HCT116 (cell line): ENCODE data around the gene CAPN10. TPM values are rescaled to one million over a fixed set of nuclear protein-coding genes. Genes with fewer than 3 reads are reported as not detected.

ENCODE experiments used
- ATAC-seq: fragments of 200-7000 bp; cut with Tn5 transposase; 2 replicates; pipeline ENCODE4 v1.9.1; 2020; ENCODE audit warnings: mild to moderate bottlenecking, moderate library complexity
- BruUV-seq: library from RNA; stranded (reverse); fragments of 400-500 nt; replicated peaks from 2 replicates; lab custom pipeline; 2021; lab: Mats Ljungman, UMichigan
- CTCF ChIA-PET: fragments of 300-600 bp; sonication (Branson Sonifier 250); formaldehyde crosslinking; loops from one replicate; lab custom pipeline; 2021; ENCODE audit warnings: antibody characterized with exemption; lab: Charles Lee
- POLR2A ChIA-PET: fragments of 300-600, 350-600 bp; sonication (Branson Sonifier 250); formaldehyde crosslinking; loops from one replicate; lab custom pipeline; 2021; ENCODE audit warnings: antibody characterized with exemption; lab: Charles Lee
- RAD21 ChIA-PET, 2 experiments: fragments of 300-600 bp; sonication (Branson Sonifier 250); formaldehyde crosslinking; loops; one replicate each; lab custom pipeline; 2023; ENCODE audit warnings: low total read pairs in 2 of 2; ENCODE audit not compliant: uncharacterized antibody in 2 of 2, unreplicated experiment in 2 of 2, low non-redundant PET in 1 of 2; lab: Charles Lee
- DNase-seq: peaks from one replicate; pipeline ENCODE4 v3.0.0-alpha.2; 2010; ENCODE audit warnings: low read depth, low spot score
- H2AFZ ChIP-seq: fragments of 200-600 bp; shearing (Covaris generic), sonication (generic); 2 replicates; pipeline ENCODE4 v1.6.1; 2017; ENCODE audit warnings: low read depth, mixed run types, mixed read lengths, antibody characterized with exemption, low read length; ENCODE audit not compliant: poor library complexity, severe bottlenecking
- H3K27ac ChIP-seq: 2 replicates; pipeline ENCODE4 v1.5.1; 2012; ENCODE audit warnings: low read depth, low read length
- H3K27me3 ChIP-seq: fragments of 200-600 bp; sonication (generic); 2 replicates; pipeline ENCODE4 v1.6.1; 2016; ENCODE audit warnings: mixed run types, low read length, mixed read lengths; ENCODE audit not compliant: insufficient read depth
- H3K36me3 ChIP-seq, 2 experiments: fragments of 200-500 bp in 1 of 2; fragments of 200-600 bp in 1 of 2; sonication (Bioruptor generic) in 1 of 2; sonication (generic) in 1 of 2; 2 replicates each; pipeline versions ENCODE4 v1.5.1 to v1.6.1; 2014 to 2016; ENCODE audit warnings: low read length in 2 of 2, inconsistent platforms in 1 of 2, mixed read lengths in 1 of 2, mixed run types in 1 of 2; ENCODE audit not compliant: insufficient read depth in 2 of 2, control insufficient read depth in 1 of 2
- H3K4me1 ChIP-seq, 2 experiments: fragments of 200-600 bp in 1 of 2; sonication (generic) in 1 of 2; 2 replicates each; pipeline versions ENCODE4 v1.5.1 to v1.6.1; 2012 to 2017; ENCODE audit warnings: low read length in 2 of 2, inconsistent platforms in 1 of 2, mild to moderate bottlenecking in 1 of 2, mixed read lengths in 1 of 2, mixed run types in 1 of 2, moderate library complexity in 1 of 2; ENCODE audit not compliant: insufficient read depth in 2 of 2, control insufficient read depth in 1 of 2
- H3K4me2 ChIP-seq: fragments of 200-600 bp; sonication (generic); 2 replicates; pipeline ENCODE4 v1.6.1; 2017; ENCODE audit warnings: mixed run types, low read length, mixed read lengths
- H3K4me3 ChIP-seq, 2 experiments: fragments of 200-600 bp in 1 of 2; sonication (generic) in 1 of 2; replicated peaks in 1 of 2; 2 replicates each; pipeline ENCODE4 v1.5.1; 2011 to 2016; ENCODE audit warnings: low read length in 2 of 2, control low read depth in 1 of 2, low read depth in 1 of 2, mild to moderate bottlenecking in 1 of 2, mixed read lengths in 1 of 2, mixed run types in 1 of 2
- H3K79me2 ChIP-seq: fragments of 200-600 bp; sonication (generic); 2 replicates; pipeline ENCODE4 v1.6.1; 2017; ENCODE audit warnings: mild to moderate bottlenecking, mixed run types, low read length, moderate library complexity, mixed read lengths; ENCODE audit not compliant: insufficient read depth
- H3K9ac ChIP-seq: fragments of 200-600 bp; sonication (generic); 2 replicates; pipeline ENCODE4 v1.6.1; 2016; ENCODE audit warnings: low read length, mixed read lengths
- H3K9me2 ChIP-seq: fragments of 200-600 bp; sonication (generic), shearing (Covaris generic); 2 replicates; pipeline ENCODE4 v1.6.1; 2017; ENCODE audit warnings: mixed run types, mild to moderate bottlenecking, moderate library complexity; ENCODE audit not compliant: insufficient read depth
- H3K9me3 ChIP-seq, 2 experiments: fragments of 200-500 bp in 1 of 2; fragments of 200-600 bp in 1 of 2; sonication (Bioruptor generic) in 1 of 2; sonication (generic) in 1 of 2; 2 replicates each; pipeline ENCODE4 v1.6.1; 2014 to 2017; ENCODE audit warnings: low read length in 2 of 2, mixed read lengths in 2 of 2, inconsistent platforms in 1 of 2, low read depth in 1 of 2, mild to moderate bottlenecking in 1 of 2, mixed run types in 1 of 2, moderate library complexity in 1 of 2; ENCODE audit not compliant: control insufficient read depth in 1 of 2, insufficient read depth in 1 of 2
- H4K20me1 ChIP-seq: fragments of 200-600 bp; sonication (generic), shearing (Covaris generic); 2 replicates; pipeline ENCODE4 v1.6.1; 2017; ENCODE audit warnings: mixed run types, mild to moderate bottlenecking, moderate library complexity; ENCODE audit not compliant: insufficient read depth
- CBX3 ChIP-seq: IDR thresholded peaks from 2 replicates; pipeline ENCODE4 v1.6.1; 2012; ENCODE audit warnings: low read depth
- CEBPB ChIP-seq: IDR thresholded peaks from 2 replicates; pipeline ENCODE4 v1.6.1; 2012; ENCODE audit warnings: low read depth
- EGR1 ChIP-seq: IDR thresholded peaks from 2 replicates; pipeline ENCODE4 v1.6.1; 2012; ENCODE audit warnings: low read depth
- ELF1 ChIP-seq: IDR thresholded peaks from 2 replicates; pipeline ENCODE4 v1.6.1; 2012; ENCODE audit warnings: low read depth, borderline replicate concordance
- EZH2 ChIP-seq: fragments of 200-600 bp; sonication (generic); IDR thresholded peaks from 2 replicates; pipeline ENCODE4 v1.6.1; 2017; ENCODE audit warnings: antibody characterized with exemption, mixed run types
- EZH2phosphoT487 ChIP-seq: fragments of 200-600 bp; IDR thresholded peaks from 2 replicates; pipeline ENCODE4 v1.6.1; 2018; ENCODE audit warnings: antibody characterized with exemption, borderline replicate concordance
- FOSL1 ChIP-seq: IDR thresholded peaks from 2 replicates; pipeline ENCODE4 v1.6.1; 2012; ENCODE audit warnings: low read depth
- JUND ChIP-seq: IDR thresholded peaks from 2 replicates; pipeline ENCODE4 v1.6.1; 2012
- MAX ChIP-seq: IDR thresholded peaks from 2 replicates; pipeline ENCODE4 v1.6.1; 2012
- POLR2A ChIP-seq: IDR thresholded peaks from 2 replicates; pipeline ENCODE4 v1.7.0; 2011; ENCODE audit warnings: borderline replicate concordance; ENCODE audit not compliant: insufficient read depth, insufficient read length; ENCODE audit errors: extremely low read depth
- RAD21 ChIP-seq: IDR thresholded peaks from 2 replicates; pipeline ENCODE4 v1.6.1; 2012; ENCODE audit warnings: low read depth, mild to moderate bottlenecking
- SIN3A ChIP-seq: IDR thresholded peaks from 2 replicates; pipeline ENCODE4 v1.6.1; 2012; ENCODE audit warnings: low read depth
- SP1 ChIP-seq: IDR thresholded peaks from 2 replicates; pipeline ENCODE4 v1.6.1; 2012; ENCODE audit warnings: low read depth
- TCF7L2 ChIP-seq: IDR thresholded peaks from 2 replicates; pipeline ENCODE4 v1.7.0; 2011; ENCODE audit warnings: borderline replicate concordance, inconsistent platforms; ENCODE audit not compliant: insufficient read depth, insufficient read length; ENCODE audit errors: extremely low read depth
- YY1 ChIP-seq: IDR thresholded peaks from 2 replicates; pipeline ENCODE4 v1.6.1; 2011; ENCODE audit warnings: low read length, low read depth, moderate library complexity, mild to moderate bottlenecking; ENCODE audit not compliant: insufficient replicate concordance; ENCODE audit errors: extremely low read depth
- ZNF274 ChIP-seq: fragments of 200-500 bp; sonication (Bioruptor generic); IDR thresholded peaks from 2 replicates; pipeline ENCODE4 v1.6.1; 2014; ENCODE audit warnings: mild to moderate bottlenecking, low read depth, low read length, inconsistent platforms
- intact Hi-C: fragments of 100-400 bp; cut with micrococcal nuclease; formaldehyde crosslinking; loops from 2 replicates; pipeline ENCODE4 v1.10.0; 2022
- total RNA-seq: library from RNA; stranded (reverse); gene quantifications from one replicate; pipeline ENCODE4 v1.2.1, GENCODE V29; 2021; ENCODE audit not compliant: unreplicated experiment
- TF ChIP-seq, protein P1 (sequence below): IDR thresholded peaks from 2 replicates; pipeline ENCODE4 v1.6.1; 2012; ENCODE audit warnings: low read depth

Gene CAPN10
- total RNA-seq, 1 experiment from 2014 or later: 40.7 TPM

GRCh38 chr2:240596080-240596460 is 9.5 kb downstream of the CAPN10 start:
- intact Hi-C loops: no loop called here
- CTCF ChIA-PET: no interaction called here
- ATAC-seq: no peak
- POLR2A ChIA-PET: no interaction called here
- no peaks in the 10 kb centered on the region for H3K9me2 ChIP-seq
- no peaks in the 10 kb centered on the region for H3K4me1 ChIP-seq
- no peaks in the 10 kb centered on the region; a peak in 2 of 4 replicates for H3K36me3 ChIP-seq
- H3K9ac ChIP-seq: no peak overlapping the region
- no peak overlapping the region for H2AFZ ChIP-seq
- H3K4me3 ChIP-seq: no peak overlapping the region
- no peaks in the 10 kb centered on the region for H3K79me2 ChIP-seq
- H3K27me3 ChIP-seq: no peaks in the 10 kb centered on the region
- H3K4me2 ChIP-seq: no peak overlapping the region
- no peak for TF ChIP-seq FOSL1
- TF ChIP-seq CEBPB: no peak
- no peak for TF ChIP-seq POLR2A
- TF ChIP-seq JUND: no peak
- TF ChIP-seq SIN3A: no peak
- no peaks in the 10 kb centered on the region for H4K20me1 ChIP-seq
- BruUV-seq: no TSS peak
- no peak overlapping the region for H3K27ac ChIP-seq
- no peaks in the 10 kb centered on the region for H3K9me3 ChIP-seq
- DNase-seq: no peak
- RAD21 ChIA-PET: no interaction called here

- ATAC-seq (no peak), DNase-seq (no peak)
- H3K9me3 ChIP-seq: no peaks in the 10 kb centered on the region
- CTCF ChIA-PET: no interaction called here
- no peaks in the 10 kb centered on the region for H3K9me2 ChIP-seq
- no peaks in the 10 kb centered on the region for H3K27me3 ChIP-seq
- no peaks in the 10 kb centered on the region for H3K79me2 ChIP-seq
- RAD21 ChIA-PET: no interaction called here
- H3K9ac ChIP-seq: no peak overlapping the region
- H3K4me3 ChIP-seq: no peak overlapping the region
- TF ChIP-seq EGR1 (no peak), SP1 (no peak), MAX (no peak), RAD21 (no peak), ELF1 (no peak), JUND (no peak), TCF7L2 (no peak), EZH2phosphoT487 (no peak), CBX3 (no peak), YY1 (no peak), FOSL1 (no peak), CEBPB (no peak), ZNF274 (no peak), EZH2 (no peak), SIN3A (no peak)
- TF ChIP-seq, protein P1, sequence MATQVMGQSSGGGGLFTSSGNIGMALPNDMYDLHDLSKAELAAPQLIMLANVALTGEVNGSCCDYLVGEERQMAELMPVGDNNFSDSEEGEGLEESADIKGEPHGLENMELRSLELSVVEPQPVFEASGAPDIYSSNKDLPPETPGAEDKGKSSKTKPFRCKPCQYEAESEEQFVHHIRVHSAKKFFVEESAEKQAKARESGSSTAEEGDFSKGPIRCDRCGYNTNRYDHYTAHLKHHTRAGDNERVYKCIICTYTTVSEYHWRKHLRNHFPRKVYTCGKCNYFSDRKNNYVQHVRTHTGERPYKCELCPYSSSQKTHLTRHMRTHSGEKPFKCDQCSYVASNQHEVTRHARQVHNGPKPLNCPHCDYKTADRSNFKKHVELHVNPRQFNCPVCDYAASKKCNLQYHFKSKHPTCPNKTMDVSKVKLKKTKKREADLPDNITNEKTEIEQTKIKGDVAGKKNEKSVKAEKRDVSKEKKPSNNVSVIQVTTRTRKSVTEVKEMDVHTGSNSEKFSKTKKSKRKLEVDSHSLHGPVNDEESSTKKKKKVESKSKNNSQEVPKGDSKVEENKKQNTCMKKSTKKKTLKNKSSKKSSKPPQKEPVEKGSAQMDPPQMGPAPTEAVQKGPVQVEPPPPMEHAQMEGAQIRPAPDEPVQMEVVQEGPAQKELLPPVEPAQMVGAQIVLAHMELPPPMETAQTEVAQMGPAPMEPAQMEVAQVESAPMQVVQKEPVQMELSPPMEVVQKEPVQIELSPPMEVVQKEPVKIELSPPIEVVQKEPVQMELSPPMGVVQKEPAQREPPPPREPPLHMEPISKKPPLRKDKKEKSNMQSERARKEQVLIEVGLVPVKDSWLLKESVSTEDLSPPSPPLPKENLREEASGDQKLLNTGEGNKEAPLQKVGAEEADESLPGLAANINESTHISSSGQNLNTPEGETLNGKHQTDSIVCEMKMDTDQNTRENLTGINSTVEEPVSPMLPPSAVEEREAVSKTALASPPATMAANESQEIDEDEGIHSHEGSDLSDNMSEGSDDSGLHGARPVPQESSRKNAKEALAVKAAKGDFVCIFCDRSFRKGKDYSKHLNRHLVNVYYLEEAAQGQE: no peak
- H2AFZ ChIP-seq: no peak overlapping the region
- no TSS peak for BruUV-seq
- no peak overlapping the region for H3K4me2 ChIP-seq
- H3K4me1 ChIP-seq: no peaks in the 10 kb centered on the region
- intact Hi-C loops: no loop called here
- POLR2A ChIA-PET: no interaction called here
- H3K36me3 ChIP-seq: no peaks in the 10 kb centered on the region; a peak in 2 of 4 replicates
- H3K27ac ChIP-seq: no peak overlapping the region
- no peaks in the 10 kb centered on the region for H4K20me1 ChIP-seq
Measured at GRCh38 chr2:240596491-240596931, 10.0 kb downstream of the CAPN10 start.
